Peyer's patch (tissue), 4 donors: ENCODE data around the gene DBNDD1.

Experiments
- CTCF ChIP-seq, 6 experiments: fragments of 450-650 bp in 4 of 6; fragments of 200-600 bp in 2 of 6; sonication (generic) in 1 of 6; IDR thresholded peaks; one replicate each; pipeline ENCODE4 v1.5.1; 2017 to 2019; ENCODE audit warnings: antibody characterized with exemption in 6 of 6, mild to moderate bottlenecking in 3 of 6, moderate library complexity in 1 of 6
- POLR2A ChIP-seq, 2 donors: fragments of 450-650 bp; IDR thresholded peaks; one replicate each; pipeline ENCODE4 v1.5.1; 2017; ENCODE audit warnings: antibody characterized with exemption in 2 of 2, mild to moderate bottlenecking in 2 of 2, moderate library complexity in 2 of 2

GRCh38 chr16:89987169-89987568 lies 32.1 kb downstream of the DBNDD1 start:
- TF ChIP-seq POLR2A (IDR thresholded peaks at IDR 0.05) = no peak
- TF ChIP-seq CTCF (IDR thresholded peaks at IDR 0.05) = no peak
